GM12878 (cell line): Measurements from ENCODE around the gene AOAH. TPM values are rescaled to one million over a fixed set of nuclear protein-coding genes. Genes with fewer than 3 reads are reported as not detected.

Experiments
- ATAC-seq: fragments of 200-7000 bp; cut with Tn5 transposase; 3 replicates; pipeline ENCODE4 v1.9.1; 2020; ENCODE audit warnings: mild to moderate bottlenecking, moderate library complexity
- BruUV-seq: library from RNA; stranded (reverse); fragments of 400-500 nt; replicated peaks from 2 replicates; lab custom pipeline; 2021; lab: Mats Ljungman, UMichigan
- CTCF ChIA-PET: fragments of 300-600 bp; sonication (Branson Sonifier 250); formaldehyde crosslinking; extraction: SDS; loops from one replicate; lab custom pipeline; 2021; ENCODE audit warnings: inconsistent platforms; lab: Yijun Ruan, JAX
- POLR2A ChIA-PET: fragments of 350-600 bp; formaldehyde crosslinking; extraction: SDS; loops from one replicate; lab custom pipeline; 2021; ENCODE audit warnings: inconsistent platforms; lab: Charles Lee
- RAD21 ChIA-PET: fragments of 300-600 bp; sonication (Branson Sonifier 250); formaldehyde crosslinking; loops from one replicate; lab custom pipeline; 2023; ENCODE audit warnings: antibody characterized with exemption; ENCODE audit not compliant: unreplicated experiment; lab: Charles Lee
- SMC1A ChIA-PET: fragments of 300-600 bp; sonication (Branson Sonifier 250); formaldehyde crosslinking; loops from one replicate; lab custom pipeline; 2023; ENCODE audit not compliant: unreplicated experiment, uncharacterized antibody; lab: Charles Lee
- DNase-seq: peaks from one replicate; pipeline ENCODE4 v3.0.0-alpha.2; 2011; ENCODE audit warnings: low read depth, low spot score
- FAIRE-seq: peaks from 3 replicates; lab custom pipeline; 2011; peaks lifted over from hg19 to GRCh38; lab: Jason Lieb, UNC
- H2AFZ ChIP-seq: 2 replicates; pipeline ENCODE4 v1.6.0; 2011; ENCODE audit warnings: low read depth, low read length, control low read depth; ENCODE audit not compliant: control insufficient read depth
- H3K27ac ChIP-seq: 2 replicates; pipeline ENCODE4 v1.5.1; 2011; ENCODE audit warnings: control low read depth; ENCODE audit not compliant: control insufficient read depth, insufficient read depth
- H3K27me3 ChIP-seq, 2 experiments: replicated peaks in 1 of 2; 2 replicates each; pipeline versions ENCODE4 v1.6.0 to v1.6.1; 2011; ENCODE audit warnings: low read length in 1 of 2; ENCODE audit not compliant: control insufficient read depth in 2 of 2, insufficient read depth in 2 of 2
- H3K36me3 ChIP-seq, 2 experiments: 2 replicates each; pipeline ENCODE4 v1.5.1; 2011; ENCODE audit warnings: low read length in 1 of 2; ENCODE audit not compliant: control insufficient read depth in 2 of 2, insufficient read depth in 2 of 2
- H3K4me1 ChIP-seq: 2 replicates; pipeline ENCODE4 v1.6.1; 2011; ENCODE audit warnings: mild to moderate bottlenecking, low read length, moderate library complexity, mixed read lengths; ENCODE audit not compliant: control insufficient read depth, insufficient read depth
- H3K4me2 ChIP-seq: 2 replicates; pipeline ENCODE4 v1.6.0; 2011; ENCODE audit warnings: control low read depth; ENCODE audit not compliant: control insufficient read depth, insufficient read depth
- H3K4me3 ChIP-seq: fragments of 200-600 bp; sonication (generic); 2 replicates; pipeline ENCODE4 v1.5.1; 2016
- H3K79me2 ChIP-seq: 2 replicates; pipeline ENCODE4 v1.6.0; 2011; ENCODE audit warnings: low read length; ENCODE audit not compliant: control insufficient read depth, insufficient read depth
- H3K9ac ChIP-seq: 2 replicates; pipeline ENCODE4 v1.8.0; 2011; ENCODE audit warnings: low read length, control low read depth, mixed read lengths; ENCODE audit not compliant: control insufficient read depth, insufficient read depth
- H3K9me3 ChIP-seq: replicated peaks from 3 replicates; pipeline ENCODE4 v1.5.1; 2011; ENCODE audit warnings: mild to moderate bottlenecking, low read length; ENCODE audit not compliant: control insufficient read depth, insufficient read depth
- H4K20me1 ChIP-seq: 2 replicates; pipeline ENCODE4 v1.6.0; 2011; ENCODE audit not compliant: control insufficient read depth, insufficient read depth
- CEBPB ChIP-seq, 2 experiments: fragments of 150-350 bp in 1 of 2; IDR thresholded peaks; 2 replicates each; pipeline ENCODE4 v1.6.1; 2012 to 2014; ENCODE audit warnings: low read depth in 2 of 2, low read length in 2 of 2, borderline replicate concordance in 1 of 2, inconsistent platforms in 1 of 2
- CREB1 ChIP-seq: IDR thresholded peaks from 2 replicates; pipeline ENCODE4 v1.6.1; 2012; ENCODE audit warnings: low read depth, mild to moderate bottlenecking, inconsistent platforms
- E2F4 ChIP-seq: IDR thresholded peaks from 2 replicates; pipeline ENCODE4 v1.6.1; 2012; ENCODE audit warnings: low read depth, low read length, improper control_type of control experiment
- HDAC6 ChIP-seq: fragments of 200-600 bp; sonication (generic); IDR thresholded peaks from one replicate; pipeline ENCODE4 v1.8.0; 2017; ENCODE audit warnings: antibody characterized with exemption; ENCODE audit not compliant: unreplicated experiment
- LARP7 ChIP-seq: fragments of 450-650 bp; IDR thresholded peaks from 2 replicates; pipeline ENCODE4 v1.6.1; 2017; ENCODE audit warnings: mild to moderate bottlenecking
- MLLT1 ChIP-seq: fragments of 450-650 bp; IDR thresholded peaks from 2 replicates; pipeline ENCODE4 v1.6.1; 2016; ENCODE audit warnings: mild to moderate bottlenecking
- MTA3 ChIP-seq: IDR thresholded peaks from 2 replicates; pipeline ENCODE4 v1.6.1; 2012; ENCODE audit warnings: low read length, inconsistent platforms, borderline replicate concordance
- POLR2AphosphoS2 ChIP-seq: IDR thresholded peaks from 2 replicates; pipeline ENCODE4 v1.6.1; 2011; ENCODE audit warnings: low read depth, mild to moderate bottlenecking, low read length, improper control_type of control experiment, moderate library complexity
- TAF1 ChIP-seq: IDR thresholded peaks from 2 replicates; pipeline ENCODE4 v1.6.1; 2011; ENCODE audit warnings: mild to moderate bottlenecking, low read depth, low read length, borderline replicate concordance
- WRNIP1 ChIP-seq: IDR thresholded peaks from 2 replicates; pipeline ENCODE4 v1.6.1; 2011; ENCODE audit warnings: low read depth, low read length, improper control_type of control experiment, borderline replicate concordance
- ZZZ3 ChIP-seq: IDR thresholded peaks from 2 replicates; pipeline ENCODE4 v1.6.1; 2011; ENCODE audit warnings: low read depth; ENCODE audit not compliant: control insufficient read depth, insufficient read length
- WGBS: methylation state at CpG from one replicate; pipeline ENCODE4 v1.1.6; 2016; ENCODE audit warnings: low lambda C conversion rate; ENCODE audit not compliant: insufficient replicate concordance, insufficient coverage; ENCODE audit errors: missing lambda C conversion rate; 5-methylcytosine and 5-hydroxymethylcytosine counted together
- in situ Hi-C: fragments of 300-500 bp; cut with MboI; formaldehyde crosslinking; loops from 9 replicates; pipeline ENCODE4 v1.14.3; 2018; ENCODE audit warnings: mixed read lengths
- intact Hi-C: fragments of 100-400 bp; cut with micrococcal nuclease; formaldehyde crosslinking; loops from one replicate; pipeline ENCODE4 v1.14.2; 2022; ENCODE audit not compliant: unreplicated experiment
- polyA plus RNA-seq, 11 experiments: library from polyadenylated mRNA; depleted of rRNA in 4 of 11; unstranded in 6 of 11; stranded (reverse) in 5 of 11; fragments of >200 nt; fragmentation: Nextera tagmentation in 4 of 11; fragmentation: Illumina TruSeq in 1 of 11; extraction: Ambion mirVana in 4 of 11; extraction: Trizol in 1 of 11; gene quantifications; 1 replicate in 1 of 11; 2 replicates in 10 of 11; pipeline versions ENCODE4 v1.2.1 to v1.2.3, GENCODE V29; 2011 to 2016; ENCODE audit warnings: inconsistent platforms in 2 of 11, missing spikeins in 2 of 11, low read depth in 1 of 11
- total RNA-seq, 4 experiments: library from RNA; depleted of rRNA in 3 of 4; stranded (reverse); fragments of >200 nt in 3 of 4; fragmentation: Illumina TruSeq in 1 of 4; extraction: Trizol in 1 of 4; gene quantifications; 2 replicates each; pipeline versions ENCODE4 v1.2.1 to v1.2.3, GENCODE V29; 2013 to 2021

The AOAH gene
- total and polyA plus RNA-seq, 10 of the 15 experiments (the other 5 are each of a cell fraction or from before 2014, with no cell fraction given), result 0.32 to 2.8 (median 1.4) TPM

GRCh38 chr7:36549029-36549428 is 175.3 kb downstream of the AOAH start:
- CTCF ChIA-PET, result no interaction called here
- intact Hi-C loops (no loop called here), in situ Hi-C loops (no loop called here)
- POLR2A ChIA-PET, result no interaction called here
- no peak for DNase-seq
- Histone ChIP-seq H3K79me2 (no peaks in the 10 kb centered on the region), H3K27ac (no peak overlapping the region), H3K36me3 (no peaks in the 10 kb centered on the region), H3K4me3 (no peak overlapping the region), H3K27me3 (peaks cover 0 to 2% of the 10 kb centered on the region in 2 experiments; a peak in 1 of 4 replicates), H3K4me1 (no peaks in the 10 kb centered on the region)
- WGBS, result 20% methylated on average over 2 of the region's 2 CpGs
- SMC1A ChIA-PET, result interaction anchor here (0.7 kb wide), 1 partner anchor 23 kb away, joined by 3 read pairs; no protein-coding TSS in a partner anchor
- no peak for TF ChIP-seq TAF1
- TF ChIP-seq CEBPB (IDR thresholded peaks at IDR 0.05; ENCODE audit: borderline replicate concordance in 1 of 2, low read depth in 2 of 2, low read length in 2 of 2), result no peak
- TF ChIP-seq E2F4, result no peak
- TF ChIP-seq WRNIP1, result no peak
- no peak for TF ChIP-seq HDAC6
- no peak for TF ChIP-seq MLLT1
- TF ChIP-seq ZZZ3, result no peak
- TF ChIP-seq LARP7, result no peak
- no peak for TF ChIP-seq MTA3
- no peak for TF ChIP-seq POLR2AphosphoS2
- no peak for TF ChIP-seq CREB1
- TF ChIP-seq, all 136 proteins: peak for 0
- ATAC-seq (no peak), FAIRE-seq (no peak)
- no TSS peak for BruUV-seq
- Histone ChIP-seq H2AFZ (no peak overlapping the region), H3K9me3 (no peaks in the 10 kb centered on the region), H3K9ac (no peak overlapping the region), H4K20me1 (no peaks in the 10 kb centered on the region), H3K4me2 (no peak overlapping the region)
- RAD21 ChIA-PET, result no interaction called here
